WTC11 (cell line): ENCODE measurements around the gene FAM151A.

Experiments used
- CREB1 ChIP-seq: sonication (generic); formaldehyde crosslinking; IDR thresholded peaks from 2 replicates; pipeline ENCODE4 v1.8.0; 2023; ENCODE audit warnings: mild to moderate bottlenecking, missing genetic modification reagents
- ESRRA ChIP-seq: sonication (generic); formaldehyde crosslinking; IDR thresholded peaks from 2 replicates; pipeline ENCODE4 v1.8.1; 2022; ENCODE audit warnings: mild to moderate bottlenecking, missing genetic modification reagents, borderline replicate concordance
- ETV6 ChIP-seq: sonication (generic); formaldehyde crosslinking; IDR thresholded peaks from 2 replicates; pipeline ENCODE4 v1.8.1; 2022; ENCODE audit warnings: mild to moderate bottlenecking, missing genetic modification reagents
- FOXJ3 ChIP-seq: sonication (generic); formaldehyde crosslinking; IDR thresholded peaks from 2 replicates; pipeline ENCODE4 v1.9.0; 2021; ENCODE audit warnings: missing genetic modification reagents, mild to moderate bottlenecking, borderline replicate concordance
- NR1H2 ChIP-seq: sonication (generic); formaldehyde crosslinking; IDR thresholded peaks from 2 replicates; pipeline ENCODE4 v1.9.0; 2021; ENCODE audit warnings: mild to moderate bottlenecking, moderate library complexity, missing genetic modification reagents
- TCF7 ChIP-seq: sonication (generic); formaldehyde crosslinking; IDR thresholded peaks from 2 replicates; pipeline ENCODE4 v1.8.0; 2022; ENCODE audit warnings: mild to moderate bottlenecking, low read depth, missing genetic modification reagents, moderate library complexity
- ZNF263 ChIP-seq: sonication (generic); formaldehyde crosslinking; IDR thresholded peaks from 2 replicates; pipeline ENCODE4 v1.8.1; 2022; ENCODE audit warnings: low read depth, mild to moderate bottlenecking, moderate library complexity, missing genetic modification reagents
- TF ChIP-seq, protein P1 (sequence below): sonication (generic); formaldehyde crosslinking; IDR thresholded peaks from 2 replicates; pipeline ENCODE4 v1.8.1; 2022; ENCODE audit warnings: mild to moderate bottlenecking, missing genetic modification reagents, moderate library complexity, borderline replicate concordance
- TF ChIP-seq, protein P2 (sequence below): fragments of 200-600 bp; IDR thresholded peaks from 2 replicates; pipeline ENCODE4 v1.8.0; 2022; ENCODE audit warnings: antibody characterized with exemption
- TF ChIP-seq, protein P3 (sequence below): sonication (generic); formaldehyde crosslinking; IDR thresholded peaks from 2 replicates; pipeline ENCODE4 v1.8.1; 2022; ENCODE audit warnings: missing genetic modification reagents, borderline replicate concordance
- TF ChIP-seq, protein P4 (sequence below): sonication (generic); formaldehyde crosslinking; IDR thresholded peaks from 2 replicates; pipeline ENCODE4 v1.8.0; 2022; ENCODE audit warnings: missing genetic modification reagents

DNA sequence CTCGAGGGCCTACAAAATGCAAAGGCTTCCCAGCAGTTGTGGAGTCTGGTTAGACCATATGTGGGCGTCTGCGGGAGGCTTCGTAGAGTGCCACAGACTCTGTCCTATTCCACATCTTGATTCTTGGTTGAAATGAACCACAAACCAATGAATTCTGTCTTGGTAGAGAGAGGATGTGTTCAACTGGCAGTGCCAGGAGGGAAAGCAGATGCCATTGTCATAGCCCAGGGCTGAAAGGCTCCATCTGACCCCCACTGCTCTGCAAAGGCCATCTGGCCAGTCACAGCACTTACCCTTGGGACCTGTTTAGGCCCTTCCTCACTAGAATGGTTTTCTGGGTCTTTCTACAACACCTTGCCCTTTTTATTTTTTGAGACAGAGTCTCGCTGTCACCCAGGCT is 53.2 kb downstream of the FAM151A start:
- TF ChIP-seq NR1H2 (CRISPR knock-in tag) (no peak), TCF7 (CRISPR knock-in tag) (no peak), CREB1 (CRISPR knock-in tag) (no peak), ZNF263 (CRISPR knock-in tag) (no peak), ETV6 (CRISPR knock-in tag) (no peak), FOXJ3 (no peak), ESRRA (CRISPR knock-in tag) (no peak)
- TF ChIP-seq, protein P1, sequence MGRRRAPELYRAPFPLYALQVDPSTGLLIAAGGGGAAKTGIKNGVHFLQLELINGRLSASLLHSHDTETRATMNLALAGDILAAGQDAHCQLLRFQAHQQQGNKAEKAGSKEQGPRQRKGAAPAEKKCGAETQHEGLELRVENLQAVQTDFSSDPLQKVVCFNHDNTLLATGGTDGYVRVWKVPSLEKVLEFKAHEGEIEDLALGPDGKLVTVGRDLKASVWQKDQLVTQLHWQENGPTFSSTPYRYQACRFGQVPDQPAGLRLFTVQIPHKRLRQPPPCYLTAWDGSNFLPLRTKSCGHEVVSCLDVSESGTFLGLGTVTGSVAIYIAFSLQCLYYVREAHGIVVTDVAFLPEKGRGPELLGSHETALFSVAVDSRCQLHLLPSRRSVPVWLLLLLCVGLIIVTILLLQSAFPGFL (CRISPR knock-in tag): no peak
- TF ChIP-seq, protein P2, sequence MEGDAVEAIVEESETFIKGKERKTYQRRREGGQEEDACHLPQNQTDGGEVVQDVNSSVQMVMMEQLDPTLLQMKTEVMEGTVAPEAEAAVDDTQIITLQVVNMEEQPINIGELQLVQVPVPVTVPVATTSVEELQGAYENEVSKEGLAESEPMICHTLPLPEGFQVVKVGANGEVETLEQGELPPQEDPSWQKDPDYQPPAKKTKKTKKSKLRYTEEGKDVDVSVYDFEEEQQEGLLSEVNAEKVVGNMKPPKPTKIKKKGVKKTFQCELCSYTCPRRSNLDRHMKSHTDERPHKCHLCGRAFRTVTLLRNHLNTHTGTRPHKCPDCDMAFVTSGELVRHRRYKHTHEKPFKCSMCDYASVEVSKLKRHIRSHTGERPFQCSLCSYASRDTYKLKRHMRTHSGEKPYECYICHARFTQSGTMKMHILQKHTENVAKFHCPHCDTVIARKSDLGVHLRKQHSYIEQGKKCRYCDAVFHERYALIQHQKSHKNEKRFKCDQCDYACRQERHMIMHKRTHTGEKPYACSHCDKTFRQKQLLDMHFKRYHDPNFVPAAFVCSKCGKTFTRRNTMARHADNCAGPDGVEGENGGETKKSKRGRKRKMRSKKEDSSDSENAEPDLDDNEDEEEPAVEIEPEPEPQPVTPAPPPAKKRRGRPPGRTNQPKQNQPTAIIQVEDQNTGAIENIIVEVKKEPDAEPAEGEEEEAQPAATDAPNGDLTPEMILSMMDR: no peak
- TF ChIP-seq, protein P3, sequence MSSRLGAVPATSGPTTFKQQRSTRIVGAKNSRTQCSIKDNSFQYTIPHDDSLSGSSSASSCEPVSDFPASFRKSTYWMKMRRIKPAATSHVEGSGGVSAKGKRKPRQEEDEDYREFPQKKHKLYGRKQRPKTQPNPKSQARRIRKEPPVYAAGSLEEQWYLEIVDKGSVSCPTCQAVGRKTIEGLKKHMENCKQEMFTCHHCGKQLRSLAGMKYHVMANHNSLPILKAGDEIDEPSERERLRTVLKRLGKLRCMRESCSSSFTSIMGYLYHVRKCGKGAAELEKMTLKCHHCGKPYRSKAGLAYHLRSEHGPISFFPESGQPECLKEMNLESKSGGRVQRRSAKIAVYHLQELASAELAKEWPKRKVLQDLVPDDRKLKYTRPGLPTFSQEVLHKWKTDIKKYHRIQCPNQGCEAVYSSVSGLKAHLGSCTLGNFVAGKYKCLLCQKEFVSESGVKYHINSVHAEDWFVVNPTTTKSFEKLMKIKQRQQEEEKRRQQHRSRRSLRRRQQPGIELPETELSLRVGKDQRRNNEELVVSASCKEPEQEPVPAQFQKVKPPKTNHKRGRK: no peak
- TF ChIP-seq, protein P4, sequence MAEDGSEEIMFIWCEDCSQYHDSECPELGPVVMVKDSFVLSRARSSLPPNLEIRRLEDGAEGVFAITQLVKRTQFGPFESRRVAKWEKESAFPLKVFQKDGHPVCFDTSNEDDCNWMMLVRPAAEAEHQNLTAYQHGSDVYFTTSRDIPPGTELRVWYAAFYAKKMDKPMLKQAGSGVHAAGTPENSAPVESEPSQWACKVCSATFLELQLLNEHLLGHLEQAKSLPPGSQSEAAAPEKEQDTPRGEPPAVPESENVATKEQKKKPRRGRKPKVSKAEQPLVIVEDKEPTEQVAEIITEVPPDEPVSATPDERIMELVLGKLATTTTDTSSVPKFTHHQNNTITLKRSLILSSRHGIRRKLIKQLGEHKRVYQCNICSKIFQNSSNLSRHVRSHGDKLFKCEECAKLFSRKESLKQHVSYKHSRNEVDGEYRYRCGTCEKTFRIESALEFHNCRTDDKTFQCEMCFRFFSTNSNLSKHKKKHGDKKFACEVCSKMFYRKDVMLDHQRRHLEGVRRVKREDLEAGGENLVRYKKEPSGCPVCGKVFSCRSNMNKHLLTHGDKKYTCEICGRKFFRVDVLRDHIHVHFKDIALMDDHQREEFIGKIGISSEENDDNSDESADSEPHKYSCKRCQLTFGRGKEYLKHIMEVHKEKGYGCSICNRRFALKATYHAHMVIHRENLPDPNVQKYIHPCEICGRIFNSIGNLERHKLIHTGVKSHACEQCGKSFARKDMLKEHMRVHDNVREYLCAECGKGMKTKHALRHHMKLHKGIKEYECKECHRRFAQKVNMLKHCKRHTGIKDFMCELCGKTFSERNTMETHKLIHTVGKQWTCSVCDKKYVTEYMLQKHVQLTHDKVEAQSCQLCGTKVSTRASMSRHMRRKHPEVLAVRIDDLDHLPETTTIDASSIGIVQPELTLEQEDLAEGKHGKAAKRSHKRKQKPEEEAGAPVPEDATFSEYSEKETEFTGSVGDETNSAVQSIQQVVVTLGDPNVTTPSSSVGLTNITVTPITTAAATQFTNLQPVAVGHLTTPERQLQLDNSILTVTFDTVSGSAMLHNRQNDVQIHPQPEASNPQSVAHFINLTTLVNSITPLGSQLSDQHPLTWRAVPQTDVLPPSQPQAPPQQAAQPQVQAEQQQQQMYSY (CRISPR knock-in tag): no peak
